ENCODE data around the gene CASP8. TPM values are rescaled to one million over a fixed set of nuclear protein-coding genes. Genes with fewer than 3 reads are reported as not detected.
"Not testable (repeated sequence)": the region's sequence is repeated elsewhere in the genome, so short reads cannot be mapped to it uniquely, and the experiment has no call there.

Gene CASP8
- total and polyA plus RNA-seq, 2 donors (not counting 1 experiment from before 2014, with no cell fraction given), result 76.7 to 120 TPM

DNA sequence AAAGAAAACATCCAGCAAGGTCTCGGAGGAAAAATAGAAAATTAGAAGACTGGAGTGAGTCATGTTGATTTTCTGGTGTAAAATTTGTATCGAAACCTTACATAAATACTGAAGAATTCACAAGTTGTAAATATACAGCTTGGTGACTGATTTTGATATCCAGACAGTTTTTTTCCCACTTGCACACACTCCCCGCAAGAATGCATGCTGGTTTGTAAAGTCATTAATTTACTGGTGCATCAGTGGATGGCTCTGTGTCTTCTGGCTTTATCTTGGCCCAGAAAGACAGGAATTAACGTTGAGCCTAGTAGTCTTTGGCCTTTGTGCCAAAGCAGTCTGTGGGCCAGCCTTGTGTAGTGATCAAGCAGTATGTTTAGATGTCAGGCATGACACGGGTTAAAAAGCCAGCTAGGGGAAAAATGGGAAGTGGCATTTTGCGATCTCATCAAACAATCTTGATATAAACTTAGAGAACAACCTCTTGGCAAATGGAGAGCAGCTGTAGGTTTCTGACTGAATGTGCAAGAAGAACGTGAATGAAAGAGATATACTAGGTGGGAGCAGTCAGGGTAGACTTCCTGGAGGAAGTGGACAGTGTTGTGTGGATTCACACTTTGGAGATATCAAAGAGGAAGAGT lies 22.7 kb upstream of the CASP8 start:
- 14% methylated on average over 2 of the region's 7 CpGs for WGBS (ENCODE audit: insufficient coverage)
- Mint-ChIP-seq H3K27ac (peak overlapping the region; percentile 23), H3K4me3 (no peak overlapping the region), H3K4me1 (peaks cover 68% of the 10 kb centered on the region), H3K9me3 (ENCODE audit: insufficient read depth) (no peaks in the 10 kb centered on the region), H3K27me3 (no peaks in the 10 kb centered on the region)
- Histone ChIP-seq H3K4me2 (replicated peaks; ENCODE audit: low read depth, low read length, poor library complexity, severe bottlenecking) (peak overlapping the region; percentile 7), H3K9ac (ENCODE audit: low read length) (no peak overlapping the region), H4K20me1 (ENCODE audit: control insufficient read depth, insufficient read depth, low read length, poor library complexity, severe bottlenecking) (no peaks in the 10 kb centered on the region), H3K4me1 (ENCODE audit: control insufficient read depth in 2 of 2, insufficient read depth in 2 of 2, low read length in 2 of 2) (peaks cover 59 to 66% of the 10 kb centered on the region in 2 donors), H3K36me3 (replicated peaks in 1 of 2; ENCODE audit: control extremely low read depth in 1 of 2, control insufficient read depth in 1 of 2, extremely low read depth in 1 of 2, insufficient read depth in 2 of 2, low read length in 1 of 2) (peaks cover 0 to 3% of the 10 kb centered on the region in 2 experiments), H3K4me3 (ENCODE audit: control extremely low read depth in 1 of 5, extremely low read depth in 1 of 5, insufficient read depth in 1 of 5, low read depth in 2 of 5, low read length in 4 of 5) (no peak overlapping the region), H3K9me3 (ENCODE audit: control extremely low read depth in 1 of 3, control insufficient read depth in 2 of 3, insufficient read depth in 1 of 3, low read length in 2 of 3) (no peaks in the 10 kb centered on the region), H3K27ac (ENCODE audit: low read length in 2 of 2) (peak overlapping the region in 1 of 2 donors; percentile 23), H3K27me3 (replicated peaks in 1 of 4; ENCODE audit: control extremely low read depth in 1 of 4, control insufficient read depth in 3 of 4, insufficient read depth in 4 of 4, low read length in 3 of 4) (no peaks in the 10 kb centered on the region), H2AFZ (ENCODE audit: insufficient read depth, low read depth, low read length, poor library complexity, severe bottlenecking) (no peak overlapping the region), H3K79me2 (ENCODE audit: control insufficient read depth, insufficient read depth, low read length) (peaks cover 78% of the 10 kb centered on the region)
- CTCF ChIA-PET, result interaction anchor here (0.7 to 7.3 kb wide), 22 partner anchors 9 to 941 kb away, joined by 3 to 172 read pairs (median 4); partner anchors contain the start of genes CASP10, CASP8 and FLACC1
- no peak for ATAC-seq (ENCODE audit: low read depth)
- no peak for DNase-seq
- POLR2A ChIA-PET, result interaction anchor here (0.5 to 1.5 kb wide), 5 partner anchors 16 to 55 kb away, joined by 5 to 7 read pairs (median 6); partner anchors contain the start of gene CASP10
- TF ChIP-seq, protein P1, sequence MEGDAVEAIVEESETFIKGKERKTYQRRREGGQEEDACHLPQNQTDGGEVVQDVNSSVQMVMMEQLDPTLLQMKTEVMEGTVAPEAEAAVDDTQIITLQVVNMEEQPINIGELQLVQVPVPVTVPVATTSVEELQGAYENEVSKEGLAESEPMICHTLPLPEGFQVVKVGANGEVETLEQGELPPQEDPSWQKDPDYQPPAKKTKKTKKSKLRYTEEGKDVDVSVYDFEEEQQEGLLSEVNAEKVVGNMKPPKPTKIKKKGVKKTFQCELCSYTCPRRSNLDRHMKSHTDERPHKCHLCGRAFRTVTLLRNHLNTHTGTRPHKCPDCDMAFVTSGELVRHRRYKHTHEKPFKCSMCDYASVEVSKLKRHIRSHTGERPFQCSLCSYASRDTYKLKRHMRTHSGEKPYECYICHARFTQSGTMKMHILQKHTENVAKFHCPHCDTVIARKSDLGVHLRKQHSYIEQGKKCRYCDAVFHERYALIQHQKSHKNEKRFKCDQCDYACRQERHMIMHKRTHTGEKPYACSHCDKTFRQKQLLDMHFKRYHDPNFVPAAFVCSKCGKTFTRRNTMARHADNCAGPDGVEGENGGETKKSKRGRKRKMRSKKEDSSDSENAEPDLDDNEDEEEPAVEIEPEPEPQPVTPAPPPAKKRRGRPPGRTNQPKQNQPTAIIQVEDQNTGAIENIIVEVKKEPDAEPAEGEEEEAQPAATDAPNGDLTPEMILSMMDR (IDR thresholded peaks at IDR 0.05), result no peak
- TF ChIP-seq EZH2 (IDR thresholded peaks at IDR 0.05; ENCODE audit: borderline replicate concordance, insufficient read depth, low read depth, low read length, poor library complexity, severe bottlenecking), result no peak
- intact Hi-C loops (cut with micrococcal nuclease), result loop anchor here (2.0 to 10.0 kb wide), 4 partner anchors 41 to 1137 kb away; partner anchors contain the start of genes BMPR2, FZD7 and NOP58

DNA sequence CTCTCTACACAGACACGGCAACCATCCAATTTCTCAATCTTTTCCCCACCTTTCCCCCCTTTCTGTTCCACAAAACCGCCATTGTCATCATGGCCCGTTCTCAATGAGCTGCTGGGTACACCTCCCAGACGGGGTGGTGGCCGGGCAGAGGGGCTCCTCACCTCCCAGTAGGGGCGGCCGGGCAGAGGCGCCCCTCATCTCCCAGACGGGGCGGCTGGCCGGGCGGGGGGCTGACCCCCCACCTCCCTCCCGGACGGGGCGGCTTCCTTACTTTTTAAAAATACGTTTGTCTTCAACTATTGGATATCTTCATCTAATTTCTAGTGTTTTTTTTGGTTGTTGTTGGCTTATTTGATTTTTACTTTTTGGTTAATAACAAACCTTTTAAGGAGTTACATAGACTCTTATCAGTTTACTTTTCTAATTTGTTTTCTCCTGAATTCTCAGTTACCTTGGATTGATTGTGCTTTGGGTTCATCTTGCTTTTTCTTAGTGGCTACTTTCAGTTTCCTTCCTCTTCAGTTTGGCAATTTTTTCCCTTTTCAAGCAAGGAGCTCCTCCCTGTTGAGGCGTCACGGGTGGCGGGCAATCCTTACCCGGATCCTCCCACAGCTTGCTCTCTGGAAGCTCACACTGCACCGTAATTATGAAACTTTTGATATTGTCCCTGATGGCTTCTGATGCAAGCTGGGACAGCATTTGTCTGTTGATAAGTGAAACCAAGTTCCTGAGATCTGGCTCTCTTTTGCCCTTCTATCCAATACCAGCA lies 21.0 kb upstream of the CASP8 start:
- peaks cover 71% of the 10 kb centered on the region for H3K4me1 Mint-ChIP-seq
- POLR2A ChIA-PET, result not testable (repeated sequence)

More for the DNA sequence above, 21.0 kb upstream of the CASP8 start:
- intact Hi-C loops (cut with micrococcal nuclease), result loop anchor here (10.0 kb wide), 3 partner anchors 795 to 1135 kb away; partner anchors contain the start of genes BMPR2, FZD7 and NOP58
- peak overlapping the region; percentile 3 for H3K4me3 Mint-ChIP-seq
- Histone ChIP-seq H3K4me1 (ENCODE audit: control insufficient read depth in 2 of 2, insufficient read depth in 2 of 2, low read length in 2 of 2) (peaks cover 52 to 66% of the 10 kb centered on the region in 2 donors), H3K79me2 (ENCODE audit: control insufficient read depth, insufficient read depth, low read length) (peaks cover 85% of the 10 kb centered on the region), H3K27ac (ENCODE audit: low read length in 2 of 2) (peak overlapping the region in 1 of 2 donors; percentile 40)
- not testable (repeated sequence) for H3K9me3 ChIP-seq (ENCODE audit: control extremely low read depth in 1 of 3, control insufficient read depth in 2 of 3, insufficient read depth in 1 of 3, low read length in 2 of 3); H3K4me3 ChIP-seq (ENCODE audit: control extremely low read depth in 1 of 5, extremely low read depth in 1 of 5, insufficient read depth in 1 of 5, low read depth in 2 of 5, low read length in 4 of 5); H3K27me3 Mint-ChIP-seq; DNase-seq; H3K9ac ChIP-seq (ENCODE audit: low read length); H2AFZ ChIP-seq (ENCODE audit: insufficient read depth, low read depth, low read length, poor library complexity, severe bottlenecking); H3K36me3 ChIP-seq (replicated peaks in 1 of 2; ENCODE audit: control extremely low read depth in 1 of 2, control insufficient read depth in 1 of 2, extremely low read depth in 1 of 2, insufficient read depth in 2 of 2, low read length in 1 of 2); ATAC-seq (ENCODE audit: low read depth); H3K27me3 ChIP-seq (replicated peaks in 1 of 4; ENCODE audit: control extremely low read depth in 1 of 4, control insufficient read depth in 3 of 4, insufficient read depth in 4 of 4, low read length in 3 of 4); H3K4me2 ChIP-seq (replicated peaks; ENCODE audit: low read depth, low read length, poor library complexity, severe bottlenecking); H3K9me3 Mint-ChIP-seq (ENCODE audit: insufficient read depth); H4K20me1 ChIP-seq (ENCODE audit: control insufficient read depth, insufficient read depth, low read length, poor library complexity, severe bottlenecking)
- H3K27ac Mint-ChIP-seq, result peak overlapping the region; percentile 67
- 92% methylated on average over 10 of the region's 21 CpGs for WGBS (ENCODE audit: insufficient coverage)
- CTCF ChIA-PET, result interaction anchor here (1.1 kb wide), 1 partner anchor 124 kb away, joined by 7 read pairs; no protein-coding TSS in a partner anchor

Data from B cell (primary cell).